Stimulated activated CD4-positive, alpha-beta T cell treated with anti-CD3 and anti-CD28 coated beads, Interleukin-1b, Interleukin-23, amount 100 ng/mL, for 48 hours (primary cell): ENCODE data around the gene C2CD2.
"Not testable (repeated sequence)": the region's sequence is repeated elsewhere in the genome, so short reads cannot be mapped to it uniquely, and the experiment has no call there.

Experiments used
- DNase-seq: peaks from one replicate; pipeline ENCODE4 v3.0.0-alpha.2; 2020

C2CD2 gene

DNA sequence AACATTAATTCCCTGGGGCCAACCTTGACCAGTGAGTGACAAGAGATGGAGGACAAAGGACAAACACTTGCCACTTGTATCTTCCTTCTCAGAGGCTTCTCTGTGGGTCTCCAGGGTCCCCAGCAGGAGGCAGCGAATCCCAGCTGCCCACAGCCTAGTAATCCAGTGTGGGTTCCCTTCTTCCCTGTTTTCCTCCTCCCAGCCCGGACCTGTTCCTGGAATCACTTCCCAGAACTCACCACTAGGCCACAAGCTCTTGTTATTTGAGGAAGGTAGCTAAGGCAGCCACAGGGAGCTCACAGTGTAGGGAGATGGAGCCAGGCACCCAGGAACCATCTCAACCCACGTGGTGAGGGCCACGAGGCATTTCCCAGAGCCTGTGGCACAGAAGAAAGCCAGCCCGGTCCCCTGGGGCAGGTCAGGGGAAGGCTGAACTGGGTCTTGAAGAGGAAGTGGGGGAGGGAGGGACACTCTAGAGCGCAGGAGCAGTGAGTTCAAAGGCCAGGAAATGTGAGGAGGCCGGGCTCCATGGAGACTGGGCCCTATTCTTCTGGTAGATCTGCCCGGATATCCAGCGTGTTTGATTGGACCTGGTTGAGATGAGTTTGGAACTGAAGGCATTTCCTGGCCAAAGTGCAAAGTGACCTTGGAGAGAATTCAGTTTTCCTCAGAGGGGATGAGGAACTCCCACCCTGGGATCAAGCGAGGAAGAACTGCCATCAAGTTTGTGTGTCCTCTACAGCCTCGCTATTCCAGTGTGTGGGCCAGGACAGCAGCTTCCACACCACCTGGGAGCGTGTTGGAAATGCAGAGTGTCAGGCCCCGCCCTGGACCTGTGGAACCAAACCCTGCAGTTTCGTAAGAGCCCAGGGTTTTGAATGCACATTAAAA lies 20.3 kb upstream of the C2CD2 start:
- no peak for DNase-seq

GRCh38 chr21:41973427-41973831 lies 19.6 kb upstream of the C2CD2 start:
- no peak for DNase-seq

GRCh38 chr21:41972511-41973205 lies 18.8 kb upstream of the C2CD2 start:
- no peak for DNase-seq

GRCh38 chr21:41971891-41972290 lies 18.1 kb upstream of the C2CD2 start:
- DNase-seq, result no peak

- no peak for DNase-seq
Observed at GRCh38 chr21:41970751-41971653, 17.2 kb upstream of the C2CD2 start.

DNA sequence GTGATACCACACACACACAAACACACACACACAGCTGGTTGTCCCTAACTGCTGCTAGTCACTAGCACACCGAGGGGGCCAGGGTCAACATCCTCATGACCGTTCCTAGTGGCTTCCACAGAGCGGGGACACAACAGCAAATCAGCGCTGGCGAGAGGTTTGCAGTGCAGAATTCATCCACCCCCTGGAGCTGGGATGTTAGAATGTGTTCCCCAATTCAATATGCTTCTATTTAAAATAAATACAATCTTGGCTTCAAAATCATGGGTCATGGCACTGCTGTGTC lies 16.2 kb upstream of the C2CD2 start:
- DNase-seq, result no peak

- no peak for DNase-seq
Observed at GRCh38 chr21:41967708-41968107, 13.9 kb upstream of the C2CD2 start.

DNA sequence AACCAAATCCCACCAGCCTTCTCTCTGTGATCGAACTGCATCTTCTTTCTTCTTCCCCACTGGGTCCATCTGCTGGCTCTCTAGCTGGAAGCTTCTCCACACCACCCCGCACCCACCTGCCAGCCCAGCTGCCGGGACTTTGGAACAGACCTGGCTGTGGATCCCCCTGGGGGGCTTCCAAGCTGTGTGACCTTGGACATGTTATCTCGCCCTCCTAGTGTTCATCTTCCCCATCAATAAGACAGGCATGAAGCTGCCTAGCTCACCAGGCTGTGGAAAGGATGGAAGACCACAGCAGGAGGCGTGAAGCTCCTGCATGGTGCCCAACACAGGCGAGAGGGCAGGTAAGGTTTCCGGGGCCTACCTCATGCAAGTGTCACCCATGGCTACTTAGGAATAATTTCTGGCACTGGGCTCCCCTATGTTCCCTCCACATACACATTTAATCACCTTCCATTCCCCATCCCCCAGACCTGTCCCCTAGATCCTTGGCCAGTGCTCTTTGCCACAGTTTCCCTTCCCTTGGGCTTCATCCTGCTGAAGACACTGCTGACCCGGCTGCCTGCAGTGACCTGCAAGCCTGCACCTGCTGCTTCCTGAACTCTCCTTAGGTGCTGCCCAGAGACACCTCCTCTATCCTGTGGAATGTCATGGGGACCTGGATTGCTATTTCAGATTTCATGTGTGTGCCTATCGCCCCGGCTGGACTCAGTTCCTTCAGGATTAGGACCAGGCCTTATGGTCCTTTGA lies 13.2 kb upstream of the C2CD2 start:
- DNase-seq, result no peak

GRCh38 chr21:41966041-41966833 lies 12.4 kb upstream of the C2CD2 start:
- DNase-seq, result no peak

DNA sequence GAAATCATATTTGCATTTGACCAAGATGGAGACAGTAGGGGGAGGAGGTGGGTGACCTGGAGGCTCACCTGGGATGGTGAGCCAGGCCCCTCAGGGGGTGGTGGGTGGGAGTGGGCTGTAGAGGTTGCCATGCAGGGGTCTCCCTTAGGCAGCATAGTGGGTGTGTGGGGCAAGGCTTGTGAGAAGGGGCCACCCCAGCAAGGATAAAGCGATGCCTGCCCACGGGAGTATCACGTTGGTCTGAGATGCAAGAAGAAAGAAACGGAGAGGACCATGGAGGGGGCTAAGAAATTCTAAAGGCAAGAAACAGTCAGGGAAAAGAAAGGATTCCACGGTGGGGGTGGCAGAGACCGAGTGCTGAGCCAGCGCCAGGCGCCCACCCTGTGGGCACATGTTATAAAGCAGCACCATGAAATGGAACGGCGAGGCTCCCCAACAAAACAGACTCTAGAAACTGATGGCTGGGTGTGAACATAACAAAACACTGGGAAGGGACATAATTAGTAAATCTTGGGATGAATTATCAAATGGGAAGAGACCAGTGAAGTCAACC lies 11.7 kb upstream of the C2CD2 start:
- no peak for DNase-seq

- no peak for DNase-seq
Observed at GRCh38 chr21:41965045-41965444, 11.2 kb upstream of the C2CD2 start.

DNA sequence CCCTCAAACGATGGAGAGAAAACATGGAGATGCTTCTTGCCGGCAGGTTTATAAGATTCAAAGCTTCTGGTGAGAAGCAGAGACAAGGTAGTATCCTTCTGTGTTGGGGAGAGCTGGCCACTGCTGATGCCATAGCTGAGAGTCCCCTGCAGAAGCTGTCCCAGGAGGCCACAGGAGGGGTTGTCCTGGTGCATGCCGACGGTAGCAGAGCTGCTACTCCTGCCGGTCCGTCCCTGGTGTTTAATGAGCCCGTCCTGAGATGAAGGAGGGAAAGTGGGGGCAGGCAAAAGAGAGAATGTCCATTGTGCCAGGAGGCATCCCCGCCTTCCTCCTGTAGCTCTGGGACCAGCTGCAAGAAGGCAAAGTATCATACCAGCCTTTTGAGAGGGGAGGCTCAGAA lies 10.4 kb upstream of the C2CD2 start:
- no peak for DNase-seq

GRCh38 chr21:41962425-41962966 lies 8.7 kb upstream of the C2CD2 start:
- no peak for DNase-seq

- DNase-seq, result no peak
Observed at GRCh38 chr21:41961753-41962152, 7.9 kb upstream of the C2CD2 start.

DNA sequence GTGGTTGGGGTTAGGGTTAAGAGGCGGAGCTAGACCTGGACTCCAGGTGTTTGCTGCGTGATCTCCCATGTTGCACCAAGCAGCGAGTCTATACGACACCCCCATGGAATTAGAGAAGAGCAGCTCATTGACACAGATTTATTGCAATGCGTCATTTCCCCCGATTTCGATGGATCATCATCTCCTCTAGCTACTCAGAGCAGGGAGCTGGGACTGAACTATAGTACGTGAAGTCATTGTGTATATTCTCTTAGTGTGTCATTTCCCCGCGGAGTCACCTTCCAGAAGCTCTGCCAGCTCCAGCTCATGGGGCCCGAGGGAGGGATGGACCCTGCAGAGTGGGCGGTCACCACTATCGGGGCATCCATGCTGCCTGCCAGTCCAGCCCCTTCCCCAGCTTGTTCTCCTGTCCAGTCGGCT lies 7.5 kb upstream of the C2CD2 start:
- DNase-seq, result no peak

GRCh38 chr21:41960386-41960785 lies 6.6 kb upstream of the C2CD2 start:
- no peak for DNase-seq

GRCh38 chr21:41959697-41960096 lies 5.9 kb upstream of the C2CD2 start:
- DNase-seq, result not testable (repeated sequence)

DNA sequence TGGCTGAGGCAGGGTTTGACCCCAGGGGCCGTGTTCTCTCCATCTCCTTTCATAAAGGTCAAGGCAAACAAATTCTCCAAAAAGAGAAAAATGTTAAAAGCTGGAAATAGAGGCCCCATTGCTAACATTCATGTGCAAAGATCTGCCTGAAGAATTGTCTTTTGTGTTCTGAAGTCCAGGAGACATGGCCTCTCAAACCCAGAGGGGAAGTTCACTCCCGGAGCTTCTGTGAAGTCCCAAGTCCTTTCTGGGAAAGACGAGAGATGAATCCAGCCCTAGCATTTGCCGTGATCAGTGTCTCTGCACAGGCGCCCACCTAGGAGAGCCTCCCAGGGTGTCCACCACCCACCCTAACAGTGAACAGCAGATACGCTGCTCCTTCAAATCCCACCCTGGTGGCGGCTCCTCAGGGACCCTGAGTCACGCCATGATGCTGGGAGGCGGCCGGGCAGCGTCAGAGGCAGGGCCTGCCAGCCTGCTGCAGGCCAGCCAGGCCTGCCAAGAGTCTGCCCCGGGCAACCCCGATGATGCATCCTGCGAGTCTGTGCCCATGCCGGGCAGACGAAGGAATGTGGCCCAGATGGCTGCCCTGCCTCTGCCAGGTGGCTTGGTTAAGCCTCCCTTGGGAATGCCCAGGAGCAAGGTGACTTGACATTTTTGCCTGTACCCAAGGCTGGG lies 5.2 kb upstream of the C2CD2 start:
- no peak for DNase-seq

- no peak for DNase-seq
Observed at GRCh38 chr21:41957991-41958766, 4.4 kb upstream of the C2CD2 start.
